IPS DF 6.9 (cell line): ENCODE data around the gene SF1.

Experiments used
- DNase-seq: peaks from one replicate; pipeline ENCODE4 v3.0.0-alpha.2; 2013; ENCODE audit warnings: low read depth, low spot score
- H3K27ac ChIP-seq: one replicate; pipeline ENCODE4 v1.5.1; 2013; ENCODE audit warnings: low read length, control low read depth
- H3K27me3 ChIP-seq: 2 replicates; pipeline ENCODE4 v1.6.1; 2013; ENCODE audit warnings: mild to moderate bottlenecking, low read length; ENCODE audit not compliant: control insufficient read depth, insufficient read depth
- H3K36me3 ChIP-seq: 2 replicates; pipeline ENCODE4 v1.6.1; 2013; ENCODE audit warnings: low read length; ENCODE audit not compliant: control insufficient read depth, insufficient read depth
- H3K4me1 ChIP-seq: 2 replicates; pipeline ENCODE4 v1.6.1; 2013; ENCODE audit warnings: low read length; ENCODE audit not compliant: control insufficient read depth, insufficient read depth
- H3K4me3 ChIP-seq: 2 replicates; pipeline ENCODE4 v1.5.1; 2013; ENCODE audit warnings: mild to moderate bottlenecking, low read length
- H3K9me3 ChIP-seq: 2 replicates; pipeline ENCODE4 v1.6.1; 2013; ENCODE audit warnings: low read length, inconsistent platforms; ENCODE audit not compliant: control insufficient read depth, insufficient read depth
- WGBS: extraction: QIAGEN DNeasy Blood & Tissue Kit; methylation state at CpG from one replicate; pipeline ENCODE4 v1.1.7; 2013; ENCODE audit warnings: mixed read lengths, missing lambda C conversion rate; ENCODE audit not compliant: insufficient read length, insufficient coverage; 5-methylcytosine and 5-hydroxymethylcytosine counted together

The SF1 gene

GRCh38 chr11:64715756-64716472, 62.4 kb downstream of the SF1 start:
- no CpG with 5 or more reads among the region's 13 CpGs for WGBS
- Histone ChIP-seq H3K4me3 (no peak overlapping the region), H3K27me3 (peaks cover 11% of the 10 kb centered on the region; the same call in 1 of the 2 replicates), H3K27ac (no peak overlapping the region), H3K9me3 (no peaks in the 10 kb centered on the region), H3K4me1 (peaks cover 18% of the 10 kb centered on the region), H3K36me3 (no peaks in the 10 kb centered on the region)
- DNase-seq = no peak

DNA sequence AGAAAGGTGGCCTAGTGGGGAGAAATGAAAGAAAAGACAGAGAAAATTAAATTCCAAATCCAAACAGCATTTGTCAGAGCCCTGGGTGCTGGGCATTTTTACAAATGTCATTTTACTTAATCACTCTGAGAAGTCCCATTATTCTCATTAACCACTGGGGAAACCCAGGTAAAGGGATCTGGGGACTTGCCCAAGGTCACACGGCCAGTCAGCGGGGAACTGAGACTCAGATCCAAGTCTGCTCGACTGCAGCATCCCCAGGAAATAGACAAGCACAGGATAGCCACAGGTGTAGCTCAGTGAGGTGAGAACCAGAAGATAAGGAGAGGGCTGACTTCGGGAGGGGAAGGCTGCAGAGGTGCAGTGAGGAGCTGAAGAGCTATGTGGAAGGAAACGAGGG, 63.2 kb downstream of the SF1 start:
- Histone ChIP-seq H3K4me1 (peaks cover 21% of the 10 kb centered on the region), H3K27ac (no peak overlapping the region), H3K27me3 (peaks cover 11% of the 10 kb centered on the region; the same call in 1 of the 2 replicates), H3K4me3 (no peak overlapping the region), H3K36me3 (no peaks in the 10 kb centered on the region), H3K9me3 (no peaks in the 10 kb centered on the region)
- WGBS = no CpG with 5 or more reads among the region's 5 CpGs
- no peak for DNase-seq

DNA sequence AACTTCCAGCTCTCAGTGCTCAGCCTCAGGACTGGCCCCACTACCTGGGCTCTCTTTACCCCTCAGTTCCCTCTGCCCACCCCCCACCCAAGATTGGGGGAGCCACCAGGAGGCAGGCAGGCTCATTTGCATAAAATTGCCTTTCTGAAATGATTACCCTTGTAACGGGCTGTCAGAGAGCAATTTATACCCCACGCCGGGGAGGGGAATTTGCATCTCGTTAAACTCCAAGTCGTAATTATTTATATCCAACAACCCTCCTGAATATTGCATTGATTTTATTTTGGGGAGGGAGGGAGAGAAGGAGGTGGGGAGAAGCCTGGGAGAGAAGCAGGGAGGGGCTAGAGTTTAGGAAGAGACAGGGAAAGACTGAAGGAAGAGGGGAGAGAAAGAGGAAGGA, 63.7 kb downstream of the SF1 start:
- H3K36me3 ChIP-seq = no peaks in the 10 kb centered on the region
- WGBS = no CpG with 5 or more reads among the region's 5 CpGs
- H3K9me3 ChIP-seq = no peaks in the 10 kb centered on the region
- no peak overlapping the region for H3K4me3 ChIP-seq
- DNase-seq = no peak
- H3K4me1 ChIP-seq = peaks cover 21% of the 10 kb centered on the region
- H3K27ac ChIP-seq = no peak overlapping the region
- peaks cover 11% of the 10 kb centered on the region; the same call in 1 of the 2 replicates for H3K27me3 ChIP-seq
